NCI-H1105 treated with DMSO at 0.1 percent for 48 hours (cell line): ENCODE results near the gene ZC3H4.
"Not testable (repeated sequence)": the region's sequence is repeated elsewhere in the genome, so short reads cannot be mapped to it uniquely, and the experiment has no call there.

Experiments used
- DNase-seq: peaks from one replicate; lab custom pipeline; 2025; lab: John Stamatoyannopoulos, UW

Gene ZC3H4

GRCh38 chr19:47084879-47085439 is 28.6 kb downstream of the ZC3H4 start:
- no peak for DNase-seq

DNA sequence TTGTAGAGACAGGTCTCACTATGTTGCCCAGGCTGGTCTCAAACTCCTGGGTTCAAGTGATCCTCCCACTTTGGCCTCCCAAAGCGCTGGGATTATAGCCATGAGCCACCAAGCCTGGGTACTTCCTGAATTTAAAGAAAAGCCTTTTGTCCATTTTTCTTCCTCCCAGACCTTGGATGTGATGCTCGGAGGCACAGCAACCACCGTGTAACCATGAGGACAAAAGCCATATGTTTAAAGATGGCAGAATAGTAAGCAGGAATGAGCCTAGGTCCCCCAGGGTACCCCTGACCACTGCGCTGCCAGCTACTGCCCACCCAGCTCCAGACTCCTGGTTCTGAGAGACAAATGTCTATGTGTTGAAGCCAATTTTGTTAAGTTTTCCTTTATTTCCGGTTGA is 31.1 kb downstream of the ZC3H4 start:
- DNase-seq = no peak

DNA sequence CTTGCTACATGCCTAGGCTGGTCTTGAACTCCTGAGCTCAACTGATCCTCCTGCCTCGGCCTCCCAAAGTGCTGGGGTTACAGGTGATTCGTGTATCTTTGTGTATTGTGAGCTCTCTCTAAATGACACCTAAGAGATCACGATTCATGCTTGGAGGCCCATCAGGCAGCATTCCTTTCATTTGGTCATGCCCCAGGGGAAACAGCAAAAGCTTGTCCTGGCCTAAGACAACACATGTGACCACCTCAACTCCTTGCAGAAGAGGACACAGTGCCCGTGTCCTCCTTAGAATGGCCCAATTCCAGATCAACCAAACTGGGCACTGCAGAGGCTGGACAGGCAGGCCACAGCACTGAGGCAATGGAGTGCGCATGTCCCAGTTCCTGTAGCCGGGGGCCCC is 32.5 kb downstream of the ZC3H4 start:
- no peak for DNase-seq

GRCh38 chr19:47078351-47078750 is 35.2 kb downstream of the ZC3H4 start:
- DNase-seq = not testable (repeated sequence)

DNA sequence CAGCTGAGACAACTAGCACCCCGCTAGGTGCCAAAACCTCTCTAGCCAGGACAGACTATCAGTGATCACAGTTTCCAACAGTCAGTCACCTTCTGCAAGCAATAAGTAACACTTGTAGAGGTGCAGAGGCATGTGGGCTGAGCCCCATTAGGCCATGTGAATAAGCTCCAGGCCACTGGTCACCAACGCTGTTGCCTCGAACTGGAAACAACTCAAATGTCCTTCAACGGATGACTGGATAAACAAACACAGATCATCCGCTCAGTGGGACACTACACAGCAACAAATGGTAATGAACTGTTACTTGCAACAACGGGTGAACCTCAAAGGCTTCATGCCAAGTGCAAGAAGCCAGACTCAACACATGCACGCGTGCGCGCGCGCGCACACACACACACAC is 37.6 kb downstream of the ZC3H4 start:
- DNase-seq = no peak

DNA sequence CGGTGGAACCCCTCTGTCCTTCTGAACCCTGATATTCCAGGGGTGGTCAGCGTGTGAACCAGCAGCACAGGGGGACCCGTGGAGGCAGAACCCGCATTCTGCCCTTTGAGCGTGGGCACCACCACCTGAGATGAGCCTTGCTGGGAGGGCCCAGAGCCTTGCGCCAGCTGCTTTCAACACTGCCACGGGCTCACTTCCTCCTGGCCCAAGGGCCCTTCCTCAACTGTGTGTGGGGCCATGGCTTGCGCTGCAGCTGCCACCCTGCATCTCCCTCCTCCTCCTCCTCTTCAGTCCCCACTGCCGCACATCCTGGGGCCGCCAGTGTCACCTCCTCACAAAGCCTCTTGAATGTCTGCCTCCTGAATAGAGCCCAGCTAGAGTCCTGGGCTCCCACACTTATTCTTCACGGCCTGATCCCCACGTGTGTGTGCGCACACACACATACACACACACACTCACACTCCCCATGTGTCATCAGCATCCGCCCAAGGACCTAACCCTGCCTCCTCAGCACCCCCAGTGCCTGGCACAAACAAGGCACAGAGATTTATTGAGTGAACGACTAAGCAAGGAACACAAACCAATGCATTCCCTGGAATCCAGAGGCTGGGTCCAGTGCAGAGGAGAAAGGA is 38.3 kb downstream of the ZC3H4 start:
- DNase-seq = no peak

- DNase-seq = no peak
Measured at GRCh38 chr19:47074621-47075020, 39.0 kb downstream of the ZC3H4 start.

DNA sequence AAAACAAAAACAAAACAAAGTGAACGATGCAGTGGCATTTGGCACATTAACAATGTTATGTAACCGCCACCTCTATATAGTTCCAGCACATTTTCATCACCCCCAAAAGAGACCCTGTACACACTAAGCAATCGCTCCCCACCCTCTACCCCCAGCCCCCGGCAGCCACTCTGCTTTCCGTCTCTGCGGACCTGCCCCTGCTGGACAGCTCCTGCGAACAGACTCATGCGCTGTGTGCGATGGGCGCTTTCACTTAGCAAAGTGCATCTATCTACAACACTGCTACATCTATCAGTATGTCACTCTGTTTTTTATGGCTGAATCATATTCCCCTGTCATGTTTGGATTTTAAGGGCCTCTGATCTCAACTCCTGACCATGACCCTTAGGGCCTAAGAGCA is 40.0 kb downstream of the ZC3H4 start:
- no peak for DNase-seq

DNA sequence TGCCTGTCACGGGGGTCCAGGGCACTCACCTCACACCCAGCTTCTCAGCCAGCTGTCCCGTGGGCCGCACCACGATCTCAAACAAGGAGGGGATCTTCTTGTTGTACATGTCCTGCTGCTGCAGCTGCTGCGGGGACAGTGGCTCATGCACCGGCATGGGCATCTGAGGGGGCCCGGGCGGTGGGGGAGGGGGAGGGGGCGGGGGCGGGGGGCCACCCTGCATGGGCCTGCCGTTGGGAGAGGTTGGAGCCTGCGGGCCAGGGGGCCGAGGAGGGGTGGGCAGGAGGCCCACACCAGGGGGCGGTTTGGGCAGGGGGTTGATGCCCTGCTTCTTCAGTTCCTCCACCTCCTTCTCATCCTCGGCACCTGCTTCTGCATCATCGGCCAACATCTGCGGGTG is 41.3 kb downstream of the ZC3H4 start:
- DNase-seq = no peak

DNA sequence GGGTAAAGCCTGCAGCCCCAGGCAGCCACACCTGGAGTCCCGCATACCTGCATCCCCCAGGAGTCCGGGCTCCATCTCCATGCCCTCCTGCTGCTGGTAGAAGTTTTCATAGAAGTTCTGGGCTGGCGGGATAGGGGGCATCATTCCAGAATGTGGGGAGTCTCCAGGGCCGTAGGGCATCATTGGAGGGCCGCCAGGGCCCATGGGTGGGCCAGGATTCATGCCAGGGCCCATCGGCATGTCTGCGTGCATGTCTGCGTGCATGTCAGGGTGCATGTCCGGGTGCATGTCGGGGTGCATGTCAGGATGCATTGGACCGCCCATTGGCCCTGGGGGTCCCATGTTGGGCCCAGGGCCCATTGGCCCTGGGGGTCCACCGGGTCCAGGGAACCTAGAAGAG is 41.8 kb downstream of the ZC3H4 start:
- no peak for DNase-seq

- DNase-seq = no peak
Measured at GRCh38 chr19:47070756-47071155, 42.8 kb downstream of the ZC3H4 start.

DNA sequence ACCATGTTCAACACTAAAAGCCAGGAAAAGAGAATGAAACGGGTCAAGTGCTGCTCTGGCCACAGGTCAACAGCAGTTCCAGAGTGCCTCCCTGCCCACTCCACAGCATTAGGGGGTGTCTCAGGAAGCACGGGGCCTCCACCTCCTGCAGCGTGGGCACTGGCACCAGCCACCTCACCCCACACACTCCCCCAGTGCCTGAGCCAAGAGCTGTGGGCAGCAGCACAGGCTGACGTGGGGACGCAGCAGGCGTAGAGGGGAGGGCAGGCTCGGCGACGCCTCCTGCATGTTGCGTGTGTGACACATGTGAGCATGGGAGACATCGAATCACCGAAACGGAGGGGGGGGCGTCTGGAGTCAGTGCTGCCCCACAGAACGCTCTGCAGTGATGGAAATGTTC is 43.8 kb downstream of the ZC3H4 start:
- DNase-seq = no peak

DNA sequence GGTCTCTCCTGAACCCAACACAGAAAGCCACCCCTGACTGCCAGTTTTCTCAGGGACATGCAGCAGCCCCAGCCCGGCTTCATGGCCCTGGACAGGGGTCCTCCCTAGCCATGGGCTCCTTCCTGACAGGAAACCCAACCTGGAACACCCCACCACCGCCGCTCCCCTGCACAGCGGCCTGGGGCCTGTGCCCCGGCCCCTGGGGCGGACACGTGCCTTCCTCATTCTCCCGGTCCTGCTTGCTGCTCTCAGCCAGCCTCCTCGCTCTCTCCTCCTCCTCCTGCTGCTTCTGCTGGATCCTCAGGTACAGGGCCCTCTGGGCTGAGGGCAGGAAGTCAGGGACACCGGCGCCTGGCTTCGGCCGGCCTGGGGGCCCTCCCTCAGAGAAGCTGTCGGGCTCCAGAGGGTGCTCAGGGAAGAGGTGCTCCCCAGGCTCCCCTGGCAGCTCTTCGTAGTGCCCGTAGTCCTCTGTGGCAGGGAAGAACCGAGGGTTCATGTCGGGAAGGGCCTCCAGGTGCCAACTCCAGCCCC is 44.6 kb downstream of the ZC3H4 start:
- no peak for DNase-seq

DNA sequence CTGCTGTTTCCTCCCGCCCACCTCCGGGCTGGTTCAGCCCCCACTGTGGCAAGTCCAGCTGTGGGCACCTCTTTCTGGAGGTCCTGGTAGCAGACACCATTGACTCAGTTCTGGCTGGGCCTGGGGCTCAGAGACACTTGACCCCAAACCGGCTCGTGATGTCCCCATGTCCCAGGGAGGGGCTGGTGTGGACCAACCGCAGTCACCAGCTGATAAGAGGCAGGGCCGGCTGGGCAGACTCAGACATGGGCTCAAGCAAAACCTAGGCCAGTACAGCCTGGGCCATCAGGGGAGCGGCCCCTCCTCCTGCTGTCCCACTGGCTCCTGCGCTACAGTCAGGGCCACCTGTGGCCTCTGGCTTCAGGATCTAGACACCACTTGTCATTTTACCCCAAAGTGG is 45.3 kb downstream of the ZC3H4 start:
- DNase-seq = no peak

DNA sequence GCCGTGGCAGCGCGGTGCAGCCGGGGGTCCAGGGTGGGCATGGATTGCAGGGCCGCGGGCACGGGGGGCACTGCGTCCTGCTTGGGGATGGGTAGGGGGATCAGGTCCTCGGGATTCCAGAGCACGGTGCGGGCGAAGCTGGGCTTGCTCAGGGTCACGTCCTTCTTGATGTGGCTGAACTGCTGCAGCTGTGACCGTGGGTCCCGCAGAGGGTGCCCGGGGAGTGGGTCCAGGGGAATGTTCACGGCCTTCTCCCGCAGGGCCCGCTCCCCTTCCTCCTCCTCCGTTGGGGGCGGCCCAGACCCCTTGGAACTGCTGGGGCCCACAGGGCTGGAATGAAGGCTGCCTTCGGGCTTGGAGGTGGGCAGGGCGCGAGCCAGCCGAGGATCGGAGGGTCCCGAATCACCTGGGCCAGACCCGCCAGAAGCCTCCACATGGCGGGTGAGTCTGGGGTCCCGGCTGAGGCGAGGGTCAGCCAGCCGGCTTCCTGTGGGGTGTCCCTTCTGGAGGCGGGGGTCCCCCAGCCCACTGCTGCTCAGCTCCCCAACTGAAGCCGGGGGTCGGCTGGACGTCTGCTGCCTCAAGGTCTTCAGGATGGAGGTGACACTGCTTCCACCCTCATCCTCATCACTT is 46.2 kb downstream of the ZC3H4 start:
- no peak for DNase-seq

DNA sequence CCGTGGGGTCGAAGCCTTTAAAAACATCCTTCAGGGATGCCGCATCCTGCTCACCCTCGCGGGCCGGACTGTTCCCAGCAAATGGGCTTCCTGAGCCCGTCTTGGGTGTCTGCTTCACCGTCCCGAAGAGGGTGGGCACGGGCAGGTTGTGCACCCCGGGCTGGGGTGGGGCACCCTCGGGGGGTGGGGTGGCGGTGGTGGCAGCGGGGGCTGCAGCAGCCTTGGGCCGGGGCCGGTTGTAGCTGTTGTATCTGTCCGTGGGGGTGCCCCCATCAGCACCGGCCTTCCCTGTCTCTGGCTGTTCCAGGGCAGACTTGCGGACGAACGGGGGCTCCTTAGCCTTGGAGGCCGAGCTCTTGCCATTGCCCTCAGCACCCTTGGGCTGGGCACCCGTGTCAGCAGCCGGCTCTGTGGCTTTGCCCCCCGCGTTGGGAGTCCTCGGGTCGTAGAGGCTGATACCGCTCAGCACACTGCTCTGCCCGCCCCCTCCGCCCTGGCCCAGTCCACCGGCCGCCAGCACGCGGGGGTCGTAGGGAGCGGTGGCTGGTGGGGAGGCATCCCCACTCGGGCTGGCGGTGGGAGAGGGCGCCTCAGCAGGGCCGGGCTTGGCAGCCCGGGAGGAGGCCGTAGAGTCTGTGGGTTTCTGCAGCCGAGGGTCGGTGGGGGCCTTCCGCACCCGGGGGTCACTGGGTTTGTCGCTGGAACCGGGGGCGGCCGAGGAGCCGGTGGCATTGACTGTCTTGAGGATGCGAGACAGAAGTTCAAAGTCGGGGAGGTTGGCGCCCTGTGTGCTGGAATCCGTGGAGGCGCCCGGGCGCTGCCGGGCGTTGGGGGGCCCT is 47.0 kb downstream of the ZC3H4 start:
- DNase-seq = no peak

DNA sequence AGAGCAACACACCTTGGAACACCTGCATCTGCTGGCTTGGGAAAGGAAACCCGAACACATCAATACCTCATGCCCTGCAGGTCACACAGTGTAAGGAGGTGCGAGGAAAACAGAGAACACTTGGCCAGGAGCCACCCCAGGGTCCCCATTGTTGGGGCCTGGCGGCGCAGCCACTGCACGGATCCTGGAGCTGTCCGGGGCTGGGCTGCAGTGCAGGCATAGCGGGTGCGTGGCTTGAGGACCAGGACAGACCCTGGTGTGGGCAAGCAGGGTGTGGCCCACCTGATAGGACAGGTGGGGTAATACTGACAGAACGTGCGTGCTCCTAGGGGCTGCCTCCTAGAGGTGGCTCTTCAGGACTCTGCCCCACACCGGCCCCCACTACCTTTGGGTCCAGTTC is 48.3 kb downstream of the ZC3H4 start:
- no peak for DNase-seq

GRCh38 chr19:47063874-47064273 is 49.7 kb downstream of the ZC3H4 start:
- DNase-seq = no peak

GRCh38 chr19:47058621-47059022 is 55.0 kb downstream of the ZC3H4 start:
- no peak for DNase-seq

- DNase-seq = no peak
Measured at GRCh38 chr19:47057328-47057727, 56.2 kb downstream of the ZC3H4 start.

GRCh38 chr19:47056411-47056810 is 57.2 kb downstream of the ZC3H4 start:
- peak; percentile 47 for DNase-seq

- not testable (repeated sequence) for DNase-seq
Measured at GRCh38 chr19:47050562-47050961, 63.0 kb downstream of the ZC3H4 start.

GRCh38 chr19:47049307-47049700 is 64.3 kb downstream of the ZC3H4 start:
- DNase-seq = no peak
